Lower leg skin (tissue), 4 donors: ENCODE measurements around the gene AATK. TPM values are rescaled to one million over a fixed set of nuclear protein-coding genes. Genes with fewer than 3 reads are reported as not detected.

Experiments used
- DNase-seq, 2 donors: peaks; one replicate each; pipeline ENCODE4 v3.0.0-alpha.2; 2019; ENCODE audit warnings: low spot score in 2 of 2
- H3K4me3 ChIP-seq: fragments of 200-600 bp; sonication (generic); 2 replicates; pipeline ENCODE4 v1.5.1; 2017; ENCODE audit warnings: mild to moderate bottlenecking, low read depth; ENCODE audit not compliant: poor library complexity, severe bottlenecking
- POLR2A ChIP-seq, 2 donors: fragments of 450-650 bp; IDR thresholded peaks; one replicate each; pipeline ENCODE4 v1.6.1; 2016 to 2017; ENCODE audit warnings: antibody characterized with exemption in 2 of 2, mild to moderate bottlenecking in 1 of 2, moderate library complexity in 1 of 2
- WGBS, 2 donors: methylation state at CpG; one replicate each; pipeline ENCODE4 v1.1.5; 2018; 5-methylcytosine and 5-hydroxymethylcytosine counted together
- intact Hi-C: fragments of 100-400 bp; cut with DNase I; formaldehyde crosslinking; loops from one replicate; pipeline ENCODE4 v1.15.0; 2023; ENCODE audit warnings: low total_unique reads
- total RNA-seq, 4 donors: library from RNA; depleted of rRNA; stranded (reverse); fragments of >200 nt; gene quantifications; one replicate each; pipeline ENCODE4 v1.1.0, GENCODE V29; 2016
- TF ChIP-seq, protein P1 (sequence below), 3 donors: fragments of 450-650 bp; IDR thresholded peaks; one replicate each; pipeline ENCODE4 v1.5.1; 2016; ENCODE audit warnings: antibody characterized with exemption in 3 of 3, mild to moderate bottlenecking in 3 of 3, moderate library complexity in 2 of 3

AATK gene
- total RNA-seq, 4 donors from 2014 or later = 0.81 to 3.5 (median 2.2) TPM

DNA sequence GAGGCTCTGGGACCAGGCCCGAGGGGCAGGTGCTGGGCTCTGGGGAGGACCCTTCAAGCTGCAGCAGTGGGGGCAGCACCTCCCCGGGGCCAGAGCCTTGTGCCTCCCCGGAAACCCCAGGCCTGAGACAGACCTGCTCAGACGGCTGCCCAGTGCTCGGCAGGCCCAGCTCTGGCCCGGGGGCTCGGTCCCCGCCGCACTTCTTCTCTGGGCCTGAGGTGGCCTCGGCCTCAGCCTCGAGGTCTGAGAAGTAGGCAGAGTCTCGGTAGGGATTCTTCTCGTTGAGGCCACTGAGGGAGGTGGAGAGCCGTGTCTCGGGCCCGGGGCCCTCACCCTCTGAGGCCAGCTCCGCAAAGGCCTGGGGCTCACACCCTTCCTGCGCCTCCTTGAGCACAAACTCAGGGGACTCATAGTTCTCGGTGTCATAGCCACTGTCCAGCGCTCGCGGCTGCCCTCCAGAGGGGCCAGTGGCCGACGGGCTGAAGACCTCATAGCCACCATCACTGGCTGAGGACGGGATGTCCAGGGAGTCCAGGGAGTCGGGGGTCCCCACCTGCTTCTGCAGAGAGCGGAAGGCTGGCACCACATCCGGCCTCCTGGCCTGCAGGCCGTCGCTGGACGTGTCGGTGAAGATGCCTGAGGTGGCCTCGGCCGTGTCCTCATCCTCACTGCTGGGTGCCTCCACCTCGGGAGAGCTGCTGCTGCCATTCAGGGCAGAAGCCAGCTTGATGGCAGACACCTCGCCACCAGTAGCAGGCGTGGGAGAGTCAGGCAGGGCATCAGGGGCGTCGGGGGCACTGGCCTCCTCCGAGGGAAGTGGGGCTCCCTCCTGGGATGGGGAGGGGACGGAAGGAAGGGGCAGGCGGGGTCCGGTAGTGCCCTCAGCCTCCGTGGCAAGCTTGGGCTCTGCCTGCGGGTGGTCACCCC is 45.1 kb downstream of the AATK start:
- WGBS, 2 donors = 63 to 71% methylated on average over 16 to 37 of the region's 45 CpGs
- no peak for TF ChIP-seq POLR2A (IDR thresholded peaks at IDR 0.05)
- TF ChIP-seq, protein P1, sequence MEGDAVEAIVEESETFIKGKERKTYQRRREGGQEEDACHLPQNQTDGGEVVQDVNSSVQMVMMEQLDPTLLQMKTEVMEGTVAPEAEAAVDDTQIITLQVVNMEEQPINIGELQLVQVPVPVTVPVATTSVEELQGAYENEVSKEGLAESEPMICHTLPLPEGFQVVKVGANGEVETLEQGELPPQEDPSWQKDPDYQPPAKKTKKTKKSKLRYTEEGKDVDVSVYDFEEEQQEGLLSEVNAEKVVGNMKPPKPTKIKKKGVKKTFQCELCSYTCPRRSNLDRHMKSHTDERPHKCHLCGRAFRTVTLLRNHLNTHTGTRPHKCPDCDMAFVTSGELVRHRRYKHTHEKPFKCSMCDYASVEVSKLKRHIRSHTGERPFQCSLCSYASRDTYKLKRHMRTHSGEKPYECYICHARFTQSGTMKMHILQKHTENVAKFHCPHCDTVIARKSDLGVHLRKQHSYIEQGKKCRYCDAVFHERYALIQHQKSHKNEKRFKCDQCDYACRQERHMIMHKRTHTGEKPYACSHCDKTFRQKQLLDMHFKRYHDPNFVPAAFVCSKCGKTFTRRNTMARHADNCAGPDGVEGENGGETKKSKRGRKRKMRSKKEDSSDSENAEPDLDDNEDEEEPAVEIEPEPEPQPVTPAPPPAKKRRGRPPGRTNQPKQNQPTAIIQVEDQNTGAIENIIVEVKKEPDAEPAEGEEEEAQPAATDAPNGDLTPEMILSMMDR (IDR thresholded peaks at IDR 0.05) = no peak
- intact Hi-C loops = no loop called here
- DNase-seq = no peak
- no peak overlapping the region for H3K4me3 ChIP-seq

DNA sequence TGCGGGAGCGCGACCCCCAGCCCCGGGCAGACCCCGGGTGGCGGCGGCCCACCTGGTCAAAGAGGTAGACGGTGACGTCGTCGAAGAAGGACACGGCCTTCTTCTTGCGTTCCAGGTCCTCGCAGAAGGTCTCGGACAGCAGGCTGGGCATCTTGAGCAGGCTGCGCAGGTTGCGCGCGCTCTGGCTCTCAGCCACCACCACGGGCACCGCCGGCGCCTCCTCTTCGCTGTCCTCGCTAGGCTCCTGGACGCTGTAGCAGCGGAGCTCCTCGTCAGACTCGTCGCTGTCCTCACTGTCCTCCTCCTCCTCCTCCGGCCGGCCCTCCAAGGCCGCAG is 45.9 kb downstream of the AATK start:
- H3K4me3 ChIP-seq = no peak overlapping the region
- intact Hi-C loops = no loop called here
- DNase-seq = no peak
- no peak for TF ChIP-seq POLR2A (IDR thresholded peaks at IDR 0.05)
- TF ChIP-seq, protein P1 (IDR thresholded peaks at IDR 0.05) = no peak
- WGBS, 2 donors = 60 to 81% methylated on average over 21 to 33 of the region's 33 CpGs

DNA sequence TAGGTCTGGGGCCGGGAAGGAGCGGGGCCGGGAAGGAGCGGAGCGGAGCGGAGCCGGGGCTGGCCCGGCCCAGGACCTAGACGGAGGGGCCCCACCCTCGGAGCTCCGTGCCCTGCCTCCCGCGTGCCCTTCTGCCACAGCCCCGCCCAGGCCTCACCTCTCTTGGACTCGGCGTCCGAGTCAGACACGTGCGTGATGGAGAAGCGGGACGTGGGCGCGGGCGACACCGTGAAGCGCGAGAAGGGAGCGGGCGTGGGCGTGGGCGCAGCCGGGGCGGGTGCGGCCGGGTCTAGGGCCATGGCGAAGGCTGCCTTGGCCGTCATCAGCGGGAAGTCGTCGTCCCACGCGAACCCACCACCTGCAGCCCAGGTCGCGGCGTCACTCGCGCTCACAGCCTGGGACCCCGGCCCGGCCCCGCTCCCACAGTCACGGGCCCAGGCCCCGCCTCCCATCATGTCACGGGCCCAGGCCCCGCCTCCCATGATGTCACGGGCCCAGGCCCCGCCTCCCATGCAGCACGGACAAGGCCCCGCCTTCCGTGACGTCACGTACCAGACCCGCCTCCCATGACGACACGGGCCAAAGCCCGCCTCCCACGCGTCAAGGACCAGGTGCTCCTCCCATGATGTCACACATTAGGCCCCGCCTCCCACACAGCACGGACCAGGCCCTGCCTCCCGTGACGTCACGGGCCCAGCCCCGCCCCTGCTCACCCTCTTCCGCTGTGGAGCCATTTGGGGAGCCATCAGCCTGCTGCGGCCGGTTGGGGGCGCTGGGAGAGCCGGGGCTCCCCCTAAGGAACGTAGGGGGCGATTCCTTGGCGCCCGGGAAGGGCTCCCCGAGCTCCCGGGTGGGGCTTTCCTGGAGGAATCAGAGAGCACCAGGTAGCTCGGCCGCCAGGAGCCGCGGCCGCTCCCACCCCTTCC is 46.5 kb downstream of the AATK start:
- 8 to 45% methylated on average over 62 to 84 of the region's 89 CpGs for WGBS, 2 donors
- DNase-seq = peak; percentile 60 to 93
- intact Hi-C loops = no loop called here
- no peak overlapping the region for H3K4me3 ChIP-seq
- no peak for TF ChIP-seq POLR2A (IDR thresholded peaks at IDR 0.05)
- TF ChIP-seq, protein P1 (IDR thresholded peaks at IDR 0.05) = no peak

DNA sequence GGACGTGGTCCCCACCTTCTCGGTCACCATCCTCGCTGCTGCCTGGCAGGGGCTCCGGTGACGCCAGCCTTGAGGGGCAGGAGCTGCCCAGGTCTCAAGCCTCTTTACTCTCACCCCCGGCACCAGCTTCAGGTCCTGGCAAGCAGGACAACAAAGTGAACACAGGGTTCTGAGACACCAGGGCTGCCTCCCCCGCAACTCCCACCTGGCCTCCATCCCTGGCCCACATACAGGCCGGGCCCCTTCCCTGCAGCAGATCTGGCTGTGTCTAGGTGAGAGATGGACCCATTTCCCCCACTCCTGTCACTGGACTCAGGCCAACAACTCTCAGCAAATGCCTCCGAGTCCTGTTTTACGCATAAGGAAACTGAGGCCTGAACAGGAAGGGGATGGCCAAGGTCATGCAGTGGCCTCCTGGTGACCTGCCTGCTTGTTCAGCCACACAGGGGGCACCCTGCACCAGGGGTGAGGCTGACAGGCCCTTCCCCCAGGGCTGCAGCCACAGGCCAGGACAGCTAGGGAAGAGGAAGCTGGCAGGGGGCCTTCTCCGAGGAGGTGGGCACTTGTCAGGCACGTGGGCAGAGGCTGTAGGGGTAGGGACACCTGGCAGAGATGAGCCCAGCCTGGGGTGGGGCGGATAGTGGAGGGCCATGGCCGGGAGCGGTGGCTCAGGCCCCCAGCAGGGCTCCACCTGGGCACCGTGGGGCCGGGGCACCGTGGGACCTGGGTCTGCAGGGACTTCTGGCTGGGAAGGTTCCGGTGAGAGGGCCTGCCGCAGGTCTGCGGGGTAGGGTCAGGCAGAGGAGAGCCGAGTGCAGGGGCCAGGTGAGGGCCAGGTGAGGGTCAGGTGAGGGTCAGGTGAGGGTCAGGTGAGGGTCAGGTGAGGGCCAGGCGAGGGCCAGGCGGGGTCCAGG is 47.5 kb downstream of the AATK start:
- H3K4me3 ChIP-seq = no peak overlapping the region
- no peak for DNase-seq
- WGBS, 2 donors = 38 to 51% methylated on average over 22 to 23 of the region's 24 CpGs
- intact Hi-C loops = no loop called here
- TF ChIP-seq, protein P1 (IDR thresholded peaks at IDR 0.05) = no peak
- TF ChIP-seq POLR2A (IDR thresholded peaks at IDR 0.05) = no peak

DNA sequence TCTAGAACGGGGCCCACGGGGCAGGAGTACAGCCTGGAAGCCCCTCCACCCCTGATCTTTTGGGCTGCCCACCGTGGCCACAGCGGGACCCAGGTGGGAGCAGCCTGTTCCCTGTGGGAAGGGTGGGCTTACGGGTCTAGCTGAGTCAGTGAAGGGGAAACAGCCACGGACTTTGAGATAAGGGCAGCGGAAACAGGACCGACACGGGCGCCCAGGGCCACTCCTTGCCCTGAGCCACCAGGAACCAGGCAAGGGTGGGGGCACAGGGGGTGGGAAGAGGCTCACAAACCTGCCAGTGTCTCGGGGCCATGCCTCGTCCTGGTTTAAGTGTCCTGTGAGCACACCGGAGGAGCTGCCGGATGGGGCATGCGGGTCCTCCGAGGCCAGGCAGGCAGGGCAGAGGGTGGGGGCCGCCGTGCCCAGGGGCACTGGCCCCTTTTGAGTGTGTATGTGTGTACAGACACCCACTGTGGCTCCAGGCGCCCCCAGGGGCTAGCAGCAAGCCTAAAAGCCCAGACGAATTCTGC is 48.3 kb downstream of the AATK start:
- WGBS, 2 donors = 69 to 74% methylated on average over 10 to 15 of the region's 20 CpGs
- TF ChIP-seq, protein P1 (IDR thresholded peaks at IDR 0.05) = no peak
- TF ChIP-seq POLR2A (IDR thresholded peaks at IDR 0.05) = no peak
- intact Hi-C loops = no loop called here
- DNase-seq = no peak
- no peak overlapping the region for H3K4me3 ChIP-seq
